H9 (cell line): ENCODE data around the gene USP28. TPM values are rescaled to one million over a fixed set of nuclear protein-coding genes. Genes with fewer than 3 reads are reported as not detected.
A peak's percentile ranks its signal among the peaks of the same experiment; 100 is the strongest.

Source experiments
- DNase-seq: peaks from one replicate; pipeline ENCODE4 v3.0.0-alpha.2; 2017
- H2AFZ ChIP-seq: one replicate; pipeline ENCODE4 v1.6.1; 2013; ENCODE audit warnings: mild to moderate bottlenecking, low read length, control low read depth, moderate library complexity
- H2AK5ac ChIP-seq: 2 replicates; pipeline ENCODE4 v1.6.1; 2013; ENCODE audit warnings: low read length, control low read depth, mixed read lengths; ENCODE audit not compliant: insufficient read length
- H2BK120ac ChIP-seq: one replicate; pipeline ENCODE4 v1.6.1; 2013; ENCODE audit warnings: low read depth, mild to moderate bottlenecking, low read length, control low read depth, inconsistent platforms; ENCODE audit not compliant: poor library complexity, severe bottlenecking
- H2BK12ac ChIP-seq: 2 replicates; pipeline ENCODE4 v1.6.1; 2013; ENCODE audit warnings: low read length, control low read depth, mixed read lengths, low read depth; ENCODE audit not compliant: insufficient read length
- H2BK15ac ChIP-seq: 2 replicates; pipeline ENCODE4 v1.6.1; 2013; ENCODE audit warnings: low read depth, low read length, control low read depth
- H2BK20ac ChIP-seq: one replicate; pipeline ENCODE4 v1.6.1; 2013; ENCODE audit warnings: low read depth, mild to moderate bottlenecking, low read length, control low read depth, inconsistent platforms; ENCODE audit not compliant: poor library complexity, severe bottlenecking
- H2BK5ac ChIP-seq: 2 replicates; pipeline ENCODE4 v1.6.1; 2013; ENCODE audit warnings: low read length, control low read depth, mixed read lengths; ENCODE audit not compliant: insufficient read length
- H3K14ac ChIP-seq: 2 replicates; pipeline ENCODE4 v1.6.1; 2013; ENCODE audit warnings: low read length, control low read depth; ENCODE audit not compliant: insufficient read depth
- H3K18ac ChIP-seq: 2 replicates; pipeline ENCODE4 v1.6.1; 2013; ENCODE audit warnings: low read depth, mild to moderate bottlenecking, mixed read lengths, low read length, control low read depth; ENCODE audit not compliant: insufficient read length
- H3K23ac ChIP-seq: 2 replicates; pipeline ENCODE4 v1.6.1; 2013; ENCODE audit warnings: low read length, control low read depth, mixed read lengths, low read depth; ENCODE audit not compliant: insufficient read length
- H3K23me2 ChIP-seq: 2 replicates; pipeline ENCODE4 v1.6.1; 2013; ENCODE audit warnings: low read depth, mild to moderate bottlenecking, mixed read lengths, low read length, control low read depth; ENCODE audit not compliant: insufficient read length, poor library complexity, severe bottlenecking
- H3K27ac ChIP-seq: 2 replicates; pipeline ENCODE4 v1.5.1; 2013; ENCODE audit warnings: low read length, control low read depth, mixed read lengths, low read depth; ENCODE audit not compliant: insufficient read length
- H3K27me3 ChIP-seq: 2 replicates; pipeline ENCODE4 v1.6.1; 2013; ENCODE audit warnings: low read length, control low read depth, inconsistent platforms; ENCODE audit not compliant: insufficient read depth
- H3K4ac ChIP-seq: 2 replicates; pipeline ENCODE4 v1.6.1; 2013; ENCODE audit warnings: low read depth, mild to moderate bottlenecking, control low read depth, inconsistent platforms, low read length, moderate library complexity
- H3K4me1 ChIP-seq: 2 replicates; pipeline ENCODE4 v1.6.1; 2013; ENCODE audit warnings: low read length, control low read depth, inconsistent platforms; ENCODE audit not compliant: insufficient read depth
- H3K4me2 ChIP-seq: 2 replicates; pipeline ENCODE4 v1.6.1; 2013; ENCODE audit warnings: low read length, control low read depth, mixed read lengths; ENCODE audit not compliant: insufficient read length, insufficient read depth
- H3K56ac ChIP-seq: 2 replicates; pipeline ENCODE4 v1.6.1; 2013; ENCODE audit warnings: low read depth, mild to moderate bottlenecking, mixed read lengths, low read length, control low read depth; ENCODE audit not compliant: insufficient read length
- H3K79me1 ChIP-seq: 2 replicates; pipeline ENCODE4 v1.6.1; 2013; ENCODE audit warnings: low read depth, mild to moderate bottlenecking, moderate library complexity, low read length, control low read depth, inconsistent platforms; ENCODE audit not compliant: insufficient read depth, poor library complexity, severe bottlenecking
- H3K79me2 ChIP-seq: 2 replicates; pipeline ENCODE4 v1.6.1; 2013; ENCODE audit warnings: low read length, control low read depth, inconsistent platforms; ENCODE audit not compliant: insufficient read depth
- H3K9ac ChIP-seq: 2 replicates; pipeline ENCODE4 v1.6.1; 2013; ENCODE audit warnings: low read length, control low read depth, mixed read lengths; ENCODE audit not compliant: insufficient read length; ENCODE audit errors: extremely low read depth
- H3K9me3 ChIP-seq: one replicate; pipeline ENCODE4 v1.6.1; 2013; ENCODE audit warnings: low read depth, low read length, inconsistent platforms; ENCODE audit not compliant: control insufficient read depth
- H3T11ph ChIP-seq: one replicate; pipeline ENCODE4 v1.6.1; 2013; ENCODE audit warnings: mild to moderate bottlenecking, low read length, control low read depth, inconsistent platforms
- H4K20me1 ChIP-seq: one replicate; pipeline ENCODE4 v1.6.1; 2013; ENCODE audit not compliant: control insufficient read depth, insufficient read length, insufficient read depth
- H4K5ac ChIP-seq: 2 replicates; pipeline ENCODE4 v1.6.1; 2013; ENCODE audit warnings: low read depth, mild to moderate bottlenecking, mixed read lengths, low read length, control low read depth; ENCODE audit not compliant: insufficient read length
- H4K8ac ChIP-seq: replicated peaks from 2 replicates; pipeline ENCODE4 v1.6.1; 2013; ENCODE audit warnings: low read length, control low read depth, mixed read lengths, low read depth; ENCODE audit not compliant: insufficient read length
- H4K91ac ChIP-seq: 2 replicates; pipeline ENCODE4 v1.6.1; 2013; ENCODE audit warnings: low read depth, mild to moderate bottlenecking, moderate library complexity, mixed read lengths, low read length, control low read depth; ENCODE audit not compliant: insufficient read length
- H3K27ac Mint-ChIP-seq, 3 experiments: 2 replicates in 2 of 3; 3 replicates in 1 of 3; pipeline ENCODE4 v1.8.0; 2020 to 2021; ENCODE audit warnings: mixed read lengths in 3 of 3, mild to moderate bottlenecking in 1 of 3, moderate library complexity in 1 of 3
- H3K27me3 Mint-ChIP-seq: 2 replicates; pipeline ENCODE4 v1.8.0; 2021; ENCODE audit warnings: low read depth, mild to moderate bottlenecking, moderate library complexity, mixed read lengths
- H3K36me3 Mint-ChIP-seq, 3 experiments: 2 replicates in 2 of 3; 3 replicates in 1 of 3; pipeline ENCODE4 v1.8.0; 2020 to 2021; ENCODE audit warnings: low read depth in 3 of 3, mixed read lengths in 3 of 3; ENCODE audit not compliant: insufficient read depth in 1 of 3
- H3K4me1 Mint-ChIP-seq, 2 experiments: 2 replicates each; pipeline ENCODE4 v1.8.0; 2020; ENCODE audit warnings: mixed read lengths in 2 of 2
- H3K4me3 Mint-ChIP-seq, 2 experiments: 2 replicates in 1 of 2; 3 replicates in 1 of 2; pipeline ENCODE4 v1.8.0; 2020 to 2021; ENCODE audit warnings: mild to moderate bottlenecking in 2 of 2, mixed read lengths in 2 of 2, moderate library complexity in 1 of 2
- H3K9me3 Mint-ChIP-seq, 2 experiments: 2 replicates in 1 of 2; 3 replicates in 1 of 2; pipeline ENCODE4 v1.8.0; 2020; ENCODE audit warnings: mild to moderate bottlenecking in 2 of 2, mixed read lengths in 2 of 2, moderate library complexity in 1 of 2
- WGBS: extraction: QIAGEN DNeasy Blood & Tissue Kit; methylation state at CpG from one replicate; pipeline ENCODE4 v1.1.7; 2013; ENCODE audit warnings: missing lambda C conversion rate, low lambda C conversion rate, mixed read lengths; ENCODE audit not compliant: insufficient read length; ENCODE audit errors: extremely low coverage; 5-methylcytosine and 5-hydroxymethylcytosine counted together
- total RNA-seq: library from RNA; stranded (reverse); gene quantifications from 2 replicates; pipeline ENCODE4 v1.2.1, GENCODE V29; 2021
- TF ChIP-seq, protein P1 (sequence below): fragments of 200-600 bp; sonication (generic); conservative IDR thresholded peaks from 3 replicates; pipeline ENCODE4 v1.8.0; 2021; ENCODE audit warnings: antibody characterized with exemption, mild to moderate bottlenecking

USP28 gene
- total RNA-seq, 1 experiment from 2014 or later = 107 TPM

DNA sequence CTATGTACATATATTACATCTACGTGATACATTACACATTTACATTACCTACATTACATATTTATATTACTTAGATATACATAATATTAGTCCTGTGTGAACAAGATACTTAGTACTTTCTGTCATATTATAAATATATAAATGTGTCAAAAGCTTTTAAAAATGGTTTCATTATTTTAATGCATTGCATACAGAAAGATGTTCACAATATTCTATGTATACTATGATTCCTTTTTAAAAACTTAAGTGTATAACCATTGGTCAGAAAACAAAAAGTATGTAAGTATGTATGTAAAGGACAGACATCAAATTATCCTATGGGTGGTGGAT lies 101.2 kb downstream of the USP28 start:
- H3K27ac ChIP-seq = no peak overlapping the region
- no peak overlapping the region for H3K4me2 ChIP-seq
- H4K5ac ChIP-seq = no peak overlapping the region

More for the DNA sequence above, 101.2 kb downstream of the USP28 start:
- peak overlapping the region in 2 of 3 experiments; percentile 88 to 97; a peak in 1 of 7 replicates for H3K27ac Mint-ChIP-seq
- Histone ChIP-seq H2BK12ac (no peak overlapping the region), H3K56ac (no peak overlapping the region), H2BK20ac (no peak overlapping the region), H3K18ac (no peak overlapping the region), H3K4me1 (no peaks in the 10 kb centered on the region), H3K27me3 (no peaks in the 10 kb centered on the region), H3K9me3 (no peaks in the 10 kb centered on the region), H2BK120ac (no peak overlapping the region), H3K9ac (no peak overlapping the region), H3K14ac (no peak overlapping the region), H3K4ac (no peak overlapping the region), H4K8ac (no peak overlapping the region), H3K79me1 (no peaks in the 10 kb centered on the region), H3T11ph (no peak overlapping the region), H3K23me2 (no peaks in the 10 kb centered on the region), H3K23ac (no peak overlapping the region), H4K20me1 (no peaks in the 10 kb centered on the region), H2BK5ac (no peak overlapping the region), H3K79me2 (no peaks in the 10 kb centered on the region), H4K91ac (no peak overlapping the region), H2BK15ac (no peak overlapping the region), H2AFZ (no peak overlapping the region), H2AK5ac (no peak overlapping the region)
- peaks cover 2 to 8% (median 8%) of the 10 kb centered on the region in 3 experiments; a peak in 6 of 7 replicates for H3K36me3 Mint-ChIP-seq
- peaks cover 18% of the 10 kb centered on the region for H3K27me3 Mint-ChIP-seq
- DNase-seq = no peak
- TF ChIP-seq, protein P1, sequence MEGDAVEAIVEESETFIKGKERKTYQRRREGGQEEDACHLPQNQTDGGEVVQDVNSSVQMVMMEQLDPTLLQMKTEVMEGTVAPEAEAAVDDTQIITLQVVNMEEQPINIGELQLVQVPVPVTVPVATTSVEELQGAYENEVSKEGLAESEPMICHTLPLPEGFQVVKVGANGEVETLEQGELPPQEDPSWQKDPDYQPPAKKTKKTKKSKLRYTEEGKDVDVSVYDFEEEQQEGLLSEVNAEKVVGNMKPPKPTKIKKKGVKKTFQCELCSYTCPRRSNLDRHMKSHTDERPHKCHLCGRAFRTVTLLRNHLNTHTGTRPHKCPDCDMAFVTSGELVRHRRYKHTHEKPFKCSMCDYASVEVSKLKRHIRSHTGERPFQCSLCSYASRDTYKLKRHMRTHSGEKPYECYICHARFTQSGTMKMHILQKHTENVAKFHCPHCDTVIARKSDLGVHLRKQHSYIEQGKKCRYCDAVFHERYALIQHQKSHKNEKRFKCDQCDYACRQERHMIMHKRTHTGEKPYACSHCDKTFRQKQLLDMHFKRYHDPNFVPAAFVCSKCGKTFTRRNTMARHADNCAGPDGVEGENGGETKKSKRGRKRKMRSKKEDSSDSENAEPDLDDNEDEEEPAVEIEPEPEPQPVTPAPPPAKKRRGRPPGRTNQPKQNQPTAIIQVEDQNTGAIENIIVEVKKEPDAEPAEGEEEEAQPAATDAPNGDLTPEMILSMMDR = peak; percentile 8; the same call in 1 of the 3 replicates
- H3K4me3 Mint-ChIP-seq = peak overlapping the region; percentile 98 to 100
- no peaks in the 10 kb centered on the region; a peak in 2 of 5 replicates for H3K9me3 Mint-ChIP-seq
- WGBS = no CpG with 5 or more reads among the region's 1 CpG
- peaks cover 2 to 10% of the 10 kb centered on the region in 2 experiments for H3K4me1 Mint-ChIP-seq
